ENCODE results near the gene TSPOAP1.

Gene TSPOAP1

DNA sequence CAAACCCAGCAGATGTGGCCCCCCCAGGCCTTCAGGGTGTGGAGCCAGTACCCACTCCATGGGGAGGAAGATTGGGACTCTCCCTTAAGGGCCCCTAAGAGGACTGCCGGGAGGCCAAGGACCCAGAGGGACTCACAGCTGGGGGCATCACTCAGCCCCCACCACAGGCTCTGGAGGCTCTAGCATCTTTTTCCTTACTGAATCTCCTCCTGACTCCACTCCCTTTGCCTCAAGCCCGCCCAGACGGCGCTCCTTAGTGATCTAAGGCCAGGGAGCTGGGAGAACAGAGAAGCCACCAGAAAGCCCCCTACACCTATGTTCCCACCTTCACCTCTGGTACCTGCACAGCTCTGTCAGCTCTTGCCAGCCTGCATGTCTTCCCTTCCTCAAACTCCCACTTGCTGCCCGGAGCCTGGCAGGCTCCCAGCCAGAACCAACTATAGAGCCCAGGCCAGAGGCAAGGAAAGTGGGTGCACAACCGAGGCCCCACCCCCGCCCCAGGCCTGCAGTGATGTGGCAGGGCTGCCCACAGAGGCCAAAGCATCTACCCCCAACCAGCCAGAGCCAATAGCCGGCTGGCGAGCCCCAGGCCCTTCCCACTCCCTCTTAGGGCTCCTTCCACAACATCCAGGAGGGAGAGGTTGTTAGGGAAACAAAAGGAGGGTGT is 25.5 kb downstream of the TSPOAP1 start:
- no peak for DNase-seq (ENCODE audit: low read depth in 2 of 2)

DNA sequence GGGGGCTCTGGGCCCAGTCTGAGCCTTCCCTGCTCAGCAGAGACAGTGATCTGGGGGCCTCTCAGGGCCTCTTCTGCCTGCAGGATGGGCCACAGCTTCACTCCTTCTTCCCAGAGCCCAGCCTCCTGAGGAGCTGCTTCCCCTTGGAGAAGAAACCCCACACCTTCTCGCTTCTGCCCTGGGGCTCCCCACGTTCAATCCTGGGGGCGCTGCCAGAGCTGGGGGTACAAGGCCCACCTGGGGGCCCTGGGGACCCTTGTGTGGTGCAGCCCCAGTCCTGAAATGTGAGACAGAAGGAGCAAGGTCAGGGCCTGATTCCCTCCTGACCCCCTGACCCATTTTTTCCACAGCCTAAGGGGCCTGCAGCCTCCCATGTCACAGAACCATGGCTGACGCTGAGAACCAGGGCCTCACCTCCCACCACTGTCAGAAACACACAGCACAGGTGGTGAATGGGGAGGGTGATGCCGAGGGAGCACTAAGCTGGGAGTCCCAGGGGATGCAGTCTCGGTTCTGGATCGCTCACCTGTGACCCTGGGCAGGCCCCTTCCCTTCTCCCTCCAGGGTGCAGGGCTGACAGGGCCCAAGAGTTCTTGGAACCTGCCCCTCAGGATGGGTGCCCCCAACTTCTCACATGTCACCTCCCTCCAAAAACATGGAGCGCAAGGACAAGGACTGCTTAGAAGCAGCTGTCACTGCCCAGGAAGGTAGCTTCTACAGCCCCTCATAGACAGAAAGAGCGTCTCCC is 26.2 kb downstream of the TSPOAP1 start:
- no peak for DNase-seq (ENCODE audit: low read depth in 2 of 2)

DNA sequence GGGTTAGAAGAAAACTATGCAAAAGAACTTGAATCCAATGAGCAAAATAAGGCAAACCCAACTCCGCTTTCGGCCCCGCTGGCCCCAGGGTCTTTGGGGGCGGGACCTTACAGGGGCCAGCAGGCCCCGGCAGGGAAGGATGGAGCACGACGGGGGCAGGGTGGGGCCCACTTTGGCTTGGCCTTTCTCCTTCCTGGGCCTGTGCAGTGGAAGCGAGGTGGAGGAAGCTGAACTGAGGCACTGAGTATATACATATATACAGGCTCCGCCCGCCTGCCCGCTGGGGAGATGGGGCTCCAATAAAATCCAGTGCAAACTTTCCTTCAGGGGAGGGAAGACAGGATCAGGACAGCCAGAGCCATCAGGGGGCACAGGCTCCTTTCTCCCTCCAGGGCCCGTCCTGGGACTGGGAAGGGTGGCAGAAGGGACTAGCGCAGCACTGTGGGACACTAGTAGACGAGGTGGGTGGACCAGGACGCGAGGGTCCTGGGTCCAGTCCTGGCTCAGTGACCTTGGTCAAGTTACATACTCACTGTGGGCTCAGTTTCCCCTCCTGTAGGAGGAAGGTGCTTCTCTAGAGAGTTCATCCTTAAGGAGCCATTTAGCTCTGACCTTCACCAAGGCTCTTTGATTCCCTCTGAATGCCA is 27.0 kb downstream of the TSPOAP1 start:
- no peak for DNase-seq (ENCODE audit: low read depth in 2 of 2)

DNA sequence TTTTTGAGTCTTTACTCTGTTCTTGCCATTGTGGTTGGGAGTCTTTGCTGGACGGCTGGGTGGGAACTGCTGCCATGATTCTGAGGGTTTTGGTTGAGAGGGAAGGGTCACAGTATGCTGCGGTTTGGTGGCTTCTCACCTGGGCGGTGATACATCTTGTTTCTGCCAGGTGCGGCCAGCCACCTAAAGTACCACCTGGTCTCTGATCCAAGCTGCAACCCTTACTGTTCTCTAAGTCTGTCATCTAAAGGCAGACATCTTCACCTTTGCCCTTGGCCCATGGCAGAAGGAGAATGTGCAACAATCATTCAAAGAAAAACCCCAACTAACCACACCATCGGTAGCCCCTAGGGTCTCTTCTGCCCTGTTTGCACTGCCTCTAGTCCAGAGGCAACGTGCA is 28.3 kb downstream of the TSPOAP1 start:
- no peak for DNase-seq (ENCODE audit: low read depth in 2 of 2)

GRCh38 chr17:58294034-58294433 is 34.6 kb downstream of the TSPOAP1 start:
- no peak for DNase-seq (ENCODE audit: low read depth in 2 of 2)

GRCh38 chr17:58291246-58291645 is 37.3 kb downstream of the TSPOAP1 start:
- DNase-seq (ENCODE audit: low read depth in 2 of 2), result no peak

DNA sequence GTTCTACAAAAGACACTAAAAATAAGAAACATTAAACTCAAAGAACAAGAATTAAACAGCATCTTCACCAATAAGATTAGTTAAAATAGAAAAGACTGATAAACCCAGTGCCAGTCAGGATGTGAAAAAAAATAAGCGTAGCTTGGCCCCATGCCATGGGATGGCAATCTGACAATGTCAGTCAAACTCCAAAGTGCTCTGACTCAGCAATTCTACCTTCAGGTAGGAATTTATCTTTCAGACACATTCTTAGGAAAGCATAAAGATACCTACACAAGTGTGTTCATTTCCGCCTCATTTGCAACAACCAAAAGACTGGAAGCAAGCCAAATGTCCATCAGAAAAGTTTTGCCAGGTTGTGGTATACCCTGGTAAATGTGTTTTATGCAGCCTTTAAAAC is 38.7 kb downstream of the TSPOAP1 start:
- DNase-seq (ENCODE audit: low read depth in 2 of 2), result no peak

DNA sequence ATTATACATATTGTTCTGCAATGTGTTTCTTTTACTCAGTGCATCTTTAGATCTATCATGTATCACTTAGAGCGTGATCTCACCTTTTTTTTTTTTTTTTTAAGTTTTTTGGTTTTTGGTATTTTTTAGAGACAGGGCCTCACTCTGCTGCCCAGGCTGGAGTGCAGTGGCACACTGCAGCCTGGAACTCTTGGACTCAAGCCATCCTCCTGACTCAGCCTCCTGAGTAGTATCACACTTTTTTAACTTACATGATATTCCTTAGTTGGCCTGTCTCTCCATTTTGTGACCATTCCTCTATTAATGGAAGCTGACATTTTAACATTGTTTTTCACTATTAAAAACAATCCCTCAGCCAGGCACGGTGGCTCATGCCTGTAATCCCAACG is 43.2 kb downstream of the TSPOAP1 start:
- DNase-seq (ENCODE audit: low read depth in 2 of 2), result no peak

GRCh38 chr17:58284613-58285421 is 43.8 kb downstream of the TSPOAP1 start:
- DNase-seq (ENCODE audit: low read depth in 2 of 2), result no peak

DNA sequence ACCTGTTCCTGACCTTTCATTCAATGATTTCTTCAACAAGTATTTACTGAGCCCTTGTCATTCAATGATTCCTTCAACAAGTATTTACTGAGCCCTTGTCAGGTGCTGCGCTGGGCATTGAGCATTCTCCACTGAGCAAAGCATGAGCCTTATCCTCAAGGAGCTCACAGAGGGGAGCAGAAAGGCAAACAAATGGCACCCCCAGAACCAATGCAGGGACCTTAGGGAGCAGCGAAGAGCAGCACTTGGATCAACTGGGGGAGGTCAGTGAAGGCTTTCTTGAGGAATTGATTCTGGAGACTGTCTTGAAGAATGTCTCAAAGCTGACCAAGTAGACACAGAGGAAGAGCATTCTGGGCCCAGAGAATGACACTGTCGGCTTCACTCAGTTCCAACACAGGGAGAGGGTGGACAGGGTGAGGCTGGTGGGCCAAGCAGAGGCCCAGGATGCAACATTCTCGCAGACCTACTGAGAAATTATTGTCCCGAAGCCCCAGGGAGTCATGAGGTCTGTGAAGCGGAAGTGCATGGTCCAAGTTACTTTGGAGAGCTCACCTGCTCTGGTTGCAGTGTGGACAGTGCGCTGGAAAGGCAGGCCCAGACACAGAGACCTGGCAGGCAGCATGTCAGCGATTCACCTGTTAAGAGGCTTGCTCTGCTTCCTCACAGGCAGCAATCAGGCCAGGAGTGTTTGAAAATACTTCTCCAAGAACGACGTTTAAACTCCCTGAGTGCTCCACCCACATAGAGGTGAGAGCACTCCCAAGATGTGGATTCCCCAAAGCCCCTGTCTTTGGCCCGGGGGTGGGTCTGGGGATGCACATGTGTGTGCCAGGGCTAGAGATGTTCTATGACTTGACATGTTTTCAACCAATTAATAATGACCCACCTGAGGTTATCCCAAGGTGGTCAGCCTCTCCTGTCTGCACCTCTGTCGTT is 44.7 kb downstream of the TSPOAP1 start:
- no peak for DNase-seq (ENCODE audit: low read depth in 2 of 2)

- no peak for DNase-seq (ENCODE audit: low read depth in 2 of 2)
Observed at GRCh38 chr17:58282442-58282841, 46.2 kb downstream of the TSPOAP1 start.

DNA sequence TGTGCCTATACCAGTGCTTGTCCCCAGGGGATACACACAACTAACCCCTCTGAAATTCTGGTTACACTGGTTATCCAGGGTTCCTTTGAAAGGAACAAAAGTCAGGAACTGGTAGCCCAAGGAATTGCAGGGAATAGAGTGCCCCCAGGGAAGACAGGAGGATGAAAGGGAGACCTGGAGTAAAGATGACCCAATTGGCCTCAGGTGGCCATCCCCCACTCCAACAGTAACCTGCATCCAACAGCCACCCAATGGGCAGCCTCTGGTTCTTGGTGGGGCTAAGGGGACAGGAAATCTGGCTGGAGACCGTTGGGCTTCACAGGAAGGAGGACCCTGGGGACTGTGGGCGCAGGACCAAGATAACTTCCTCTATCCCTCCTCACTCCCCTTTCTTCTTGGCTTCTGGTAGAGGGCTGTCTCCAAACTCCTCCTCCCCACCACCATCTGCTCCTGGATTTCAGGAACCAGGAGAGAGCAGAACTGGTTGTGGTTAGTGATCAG is 47.0 kb downstream of the TSPOAP1 start:
- DNase-seq (ENCODE audit: low read depth in 2 of 2), result no peak

GRCh38 chr17:58280480-58281217 is 47.9 kb downstream of the TSPOAP1 start, which contains the start of gene MPO:
Gene MPO, minus strand, starts transcription at chr17:58280935. Its CDS starts 177 bp downstream, at chr17:58280758.
- DNase-seq (ENCODE audit: low read depth in 2 of 2), result no peak

DNA sequence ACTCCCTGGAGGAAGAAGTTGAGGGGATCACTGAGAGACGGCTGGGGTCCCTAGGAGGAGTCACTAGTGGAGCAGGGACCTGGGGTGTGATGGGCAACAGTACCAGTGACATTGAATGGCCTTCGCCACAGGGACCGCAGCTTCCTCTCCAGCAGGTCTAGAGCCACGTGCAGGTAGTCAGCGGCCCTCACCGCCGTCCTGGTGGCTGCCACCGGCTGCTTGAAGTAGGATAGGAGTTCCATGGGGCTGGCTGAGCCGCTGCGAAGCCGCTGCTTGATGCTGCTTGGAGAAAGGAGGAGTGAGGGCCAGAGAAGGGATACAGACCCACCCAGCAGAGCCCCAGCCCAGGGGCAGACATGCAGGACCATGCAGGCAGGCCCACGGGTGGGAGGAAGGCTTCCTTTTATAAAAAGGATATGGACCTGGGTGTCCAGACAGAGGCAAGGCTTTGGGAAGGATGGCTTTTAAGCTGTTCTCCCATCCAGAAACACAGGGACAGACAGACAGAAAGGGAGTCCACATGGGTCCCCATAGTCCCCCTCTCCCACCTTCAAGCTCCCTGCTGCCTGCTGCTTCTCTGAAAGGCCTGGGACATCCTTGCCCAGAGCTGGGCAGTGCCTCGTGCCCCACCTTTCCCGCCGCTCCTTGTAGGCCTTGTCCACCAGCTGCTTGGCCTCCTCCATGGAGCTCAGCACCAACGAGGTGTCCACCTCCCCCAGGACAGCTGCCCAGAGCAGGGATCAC is 48.7 kb downstream of the TSPOAP1 start:
- no peak for DNase-seq (ENCODE audit: low read depth in 2 of 2)

DNA sequence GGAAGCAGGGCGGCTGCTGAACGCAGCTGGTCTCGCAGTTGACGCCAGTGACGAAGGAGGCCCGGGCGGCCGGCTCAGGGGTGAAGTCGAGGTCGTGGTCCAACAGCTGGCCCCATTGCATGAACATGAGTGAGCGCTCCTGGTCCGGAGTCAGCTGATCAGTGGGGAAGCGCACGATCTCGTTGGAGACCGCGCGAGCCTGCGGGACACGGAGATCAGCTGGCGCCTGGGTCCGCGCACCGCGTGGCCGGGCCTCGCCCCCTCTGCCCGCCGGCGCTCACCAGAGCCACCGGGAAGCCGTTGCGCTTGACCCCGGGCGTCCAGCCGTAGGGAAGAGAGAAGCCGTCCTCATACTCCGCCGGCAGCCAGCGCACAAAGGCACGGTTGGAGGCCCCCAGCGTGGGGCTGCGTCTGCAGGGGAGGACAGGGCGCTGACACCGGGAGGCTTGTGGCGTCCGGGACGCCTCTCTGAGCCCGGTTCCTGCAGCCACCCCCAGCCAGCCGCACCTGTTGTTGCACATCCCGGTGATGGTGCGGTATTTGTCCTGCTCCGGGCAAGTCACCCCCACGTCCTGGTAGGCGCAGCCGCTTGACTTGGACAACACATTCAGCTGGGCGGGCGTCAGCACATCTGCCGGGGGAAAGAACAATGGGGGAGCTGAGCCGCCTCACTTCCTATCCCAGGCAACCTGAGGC is 49.4 kb downstream of the TSPOAP1 start:
- DNase-seq (ENCODE audit: low read depth in 2 of 2), result no peak

GRCh38 chr17:58278661-58279015 is 50.0 kb downstream of the TSPOAP1 start:
- no peak for DNase-seq (ENCODE audit: low read depth in 2 of 2)

DNA sequence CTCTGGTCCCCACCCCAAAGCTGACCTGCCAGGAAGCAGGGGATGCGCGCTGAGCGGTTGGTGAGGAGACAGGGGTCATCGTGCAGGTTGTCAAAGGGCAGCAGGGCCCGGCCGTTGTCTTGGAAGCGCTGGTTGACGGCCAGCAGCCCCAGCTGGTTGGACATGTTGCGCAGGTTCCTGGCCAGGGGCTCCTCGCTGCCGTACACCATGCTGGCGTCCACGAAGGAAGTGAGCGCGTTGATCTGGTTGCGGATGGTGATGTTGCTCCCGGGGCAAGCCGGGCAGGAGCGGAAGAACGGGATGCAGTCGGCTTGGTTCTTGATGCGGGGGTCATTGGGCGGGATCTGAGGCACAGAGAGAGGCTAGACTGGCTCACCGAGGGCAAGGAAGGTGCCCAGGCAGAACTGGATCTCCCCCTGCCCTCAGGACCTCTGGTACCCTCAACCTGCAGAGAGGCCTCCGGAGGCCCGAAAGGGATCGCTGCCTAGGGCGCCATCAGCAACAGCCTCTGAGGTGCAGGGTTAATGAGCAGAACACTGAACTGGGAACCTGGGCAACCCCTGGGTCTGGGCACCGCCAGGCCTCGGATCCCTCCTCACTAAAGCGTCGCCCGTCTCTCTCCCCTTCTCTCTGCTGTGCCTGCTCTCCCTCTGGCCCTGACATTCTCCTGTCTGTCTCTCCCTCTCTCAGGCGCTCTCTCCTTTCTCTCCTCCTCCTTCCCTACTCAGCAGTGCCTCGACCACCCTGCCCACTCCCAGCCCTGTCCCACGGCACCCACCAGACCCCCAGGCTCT is 50.6 kb downstream of the TSPOAP1 start:
- DNase-seq (ENCODE audit: low read depth in 2 of 2), result no peak

All from stimulated activated CD8-positive, alpha-beta memory T cell treated with anti-CD3 and anti-CD28 coated beads, Interleukin-7, amount 100 ng/mL, for 1 hour (primary cell).